HG02884 (cell line): ENCODE measurements around the gene GNAI3.
A peak's percentile ranks its signal among the peaks of the same experiment; 100 is the strongest.

Source experiments
- ATAC-seq: cut with Tn5 transposase; IDR thresholded peaks from one replicate; pipeline ENCODE4 v1.9.1; 2021; ENCODE audit warnings: mild to moderate bottlenecking, moderate library complexity; ENCODE audit not compliant: unreplicated experiment

Gene GNAI3

DNA sequence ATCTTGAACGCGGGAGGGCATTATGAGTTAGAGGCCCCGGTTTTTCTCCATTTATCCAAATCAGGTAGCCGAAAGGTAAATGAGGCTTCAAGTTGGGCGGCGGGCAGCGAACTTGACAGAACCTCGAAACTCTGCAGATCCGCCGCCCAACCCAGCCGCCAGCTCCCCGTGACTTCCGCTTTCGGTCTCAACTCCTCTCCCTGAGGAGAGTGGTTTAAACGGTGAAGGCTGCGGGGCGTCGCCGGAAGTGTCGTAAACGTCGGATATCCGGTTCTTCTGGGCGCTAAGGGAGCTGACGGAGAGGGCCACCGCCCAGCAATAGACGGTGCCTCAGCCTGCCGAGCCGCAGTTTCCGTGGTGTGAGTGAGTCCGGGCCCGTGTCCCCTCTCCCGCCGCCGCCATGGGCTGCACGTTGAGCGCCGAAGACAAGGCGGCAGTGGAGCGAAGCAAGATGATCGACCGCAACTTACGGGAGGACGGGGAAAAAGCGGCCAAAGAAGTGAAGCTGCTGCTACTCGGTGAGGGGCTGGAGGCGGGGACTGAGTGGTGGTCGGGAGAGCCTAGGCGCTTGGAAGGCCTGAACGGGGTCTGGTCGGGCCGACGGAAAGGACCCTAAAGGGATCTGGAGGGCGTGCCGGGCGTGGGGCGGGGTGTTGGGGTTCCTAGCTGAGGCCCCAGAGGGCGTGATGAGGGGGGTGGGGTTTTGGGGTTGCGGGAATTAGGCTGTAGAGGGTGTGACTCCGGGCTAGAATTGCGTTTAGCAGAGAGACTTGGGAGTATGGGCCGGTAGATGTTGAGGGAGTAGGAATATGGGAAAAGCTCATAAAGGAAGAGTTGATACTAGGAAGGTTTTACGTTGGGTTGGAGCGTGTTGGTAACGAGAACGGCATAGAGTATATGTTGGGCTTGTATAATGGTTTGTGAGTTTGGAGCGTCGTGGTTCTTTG is at the start of gene GNAI3:
TSS of gene GNAI3 (plus strand) at position 295 of the 947 bp plus-strand sequence. CDS start at position 401, 106 bp downstream.
- peak; percentile 89 for ATAC-seq

- ATAC-seq: no peak
Observed at GRCh38 chr1:109499081-109499480, 49.3 kb upstream of the GNAI3 start.

DNA sequence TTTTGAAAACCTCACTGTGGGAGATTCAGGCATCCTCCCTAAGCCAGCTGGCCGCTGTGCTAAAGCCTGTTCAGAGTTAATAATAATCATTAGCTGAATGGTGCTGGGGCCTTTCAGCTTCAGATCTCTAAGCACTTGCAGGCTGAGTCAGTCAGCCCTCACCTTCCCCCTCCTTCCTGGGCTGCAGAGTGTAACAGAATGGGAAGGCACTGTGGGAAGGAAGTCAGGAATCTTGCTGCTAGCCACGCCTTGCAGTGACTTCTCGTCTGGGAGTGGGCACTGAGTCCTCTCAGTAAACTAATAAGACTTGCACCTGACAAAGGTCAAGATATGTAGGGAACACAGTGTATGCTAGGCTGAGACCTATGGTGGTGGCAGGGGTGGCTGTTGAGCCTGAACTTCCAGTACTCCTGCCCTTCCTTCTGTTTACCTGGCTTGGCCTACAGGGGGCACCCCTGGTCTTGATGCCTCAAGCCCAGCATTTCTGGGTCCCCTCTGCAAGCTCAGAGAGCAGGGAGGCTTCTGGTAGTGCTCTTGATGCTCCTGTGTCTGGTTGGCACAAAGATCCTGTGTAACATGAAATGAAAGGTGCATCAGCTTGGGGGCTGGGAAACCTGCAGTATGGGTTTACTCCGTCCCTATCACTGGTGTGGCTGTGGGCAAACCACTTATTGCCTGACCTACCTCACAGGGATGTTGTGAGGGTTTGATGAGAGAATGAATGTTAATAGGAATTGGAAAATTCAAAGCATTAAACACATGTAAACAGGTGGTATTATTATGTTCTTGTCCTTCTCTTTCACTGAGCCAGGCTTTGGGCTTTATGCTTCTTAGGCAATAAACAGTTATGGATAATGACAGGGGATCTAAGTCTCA is 48.5 kb upstream of the GNAI3 start:
- ATAC-seq: no peak

- no peak for ATAC-seq
Observed at GRCh38 chr1:109500941-109501381, 47.5 kb upstream of the GNAI3 start.

GRCh38 chr1:109501644-109502363 is 46.6 kb upstream of the GNAI3 start:
- ATAC-seq: no peak

GRCh38 chr1:109502364-109502851 is 46.0 kb upstream of the GNAI3 start:
- no peak for ATAC-seq

GRCh38 chr1:109503935-109504334 is 44.5 kb upstream of the GNAI3 start:
- ATAC-seq: no peak

- no peak for ATAC-seq
Observed at GRCh38 chr1:109504974-109505373, 43.4 kb upstream of the GNAI3 start.

DNA sequence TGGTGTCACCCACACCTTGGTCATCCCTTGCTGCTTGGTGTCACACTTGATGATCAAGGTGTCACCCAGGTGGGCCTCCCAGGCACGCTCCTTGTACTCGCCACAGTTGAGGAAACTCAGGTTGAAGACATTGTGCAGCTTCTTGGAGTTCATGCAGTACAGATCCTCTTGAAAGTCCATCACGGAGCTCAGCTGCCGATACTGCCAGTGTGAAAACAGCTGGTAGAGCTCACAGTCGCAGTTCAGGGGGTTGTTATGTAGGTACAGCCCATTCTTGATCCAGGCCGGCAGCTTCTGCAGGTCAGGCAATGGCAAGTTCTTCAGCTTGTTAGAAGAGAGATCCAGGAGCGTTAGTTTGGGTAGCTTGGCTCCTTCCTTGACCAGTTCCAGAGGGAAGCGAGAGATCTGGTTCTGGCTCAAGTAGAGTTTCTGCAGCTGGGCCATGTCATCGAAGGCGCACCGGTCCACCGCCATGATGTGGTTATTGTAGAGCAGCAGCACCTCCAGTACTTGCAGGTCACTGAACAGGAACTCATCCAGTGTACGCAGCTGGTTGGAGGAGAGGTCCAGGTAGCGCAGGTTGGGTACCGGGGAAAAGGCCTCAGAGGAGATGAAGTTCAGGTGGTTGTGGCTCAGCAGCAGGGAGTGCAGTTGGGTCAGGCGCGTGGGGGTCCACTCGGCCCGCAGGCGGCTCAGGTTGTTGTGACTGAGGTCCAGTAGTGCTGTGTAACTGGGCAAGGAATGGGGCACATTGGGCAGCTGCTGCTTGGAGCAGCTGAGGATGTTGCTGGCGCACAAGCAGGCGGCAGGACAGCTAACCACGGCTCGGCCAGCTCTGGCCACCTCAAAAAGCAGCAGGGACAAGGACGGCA is 40.2 kb upstream of the GNAI3 start:
- ATAC-seq: no peak

GRCh38 chr1:109508873-109509175 is 39.6 kb upstream of the GNAI3 start:
- ATAC-seq: no peak

DNA sequence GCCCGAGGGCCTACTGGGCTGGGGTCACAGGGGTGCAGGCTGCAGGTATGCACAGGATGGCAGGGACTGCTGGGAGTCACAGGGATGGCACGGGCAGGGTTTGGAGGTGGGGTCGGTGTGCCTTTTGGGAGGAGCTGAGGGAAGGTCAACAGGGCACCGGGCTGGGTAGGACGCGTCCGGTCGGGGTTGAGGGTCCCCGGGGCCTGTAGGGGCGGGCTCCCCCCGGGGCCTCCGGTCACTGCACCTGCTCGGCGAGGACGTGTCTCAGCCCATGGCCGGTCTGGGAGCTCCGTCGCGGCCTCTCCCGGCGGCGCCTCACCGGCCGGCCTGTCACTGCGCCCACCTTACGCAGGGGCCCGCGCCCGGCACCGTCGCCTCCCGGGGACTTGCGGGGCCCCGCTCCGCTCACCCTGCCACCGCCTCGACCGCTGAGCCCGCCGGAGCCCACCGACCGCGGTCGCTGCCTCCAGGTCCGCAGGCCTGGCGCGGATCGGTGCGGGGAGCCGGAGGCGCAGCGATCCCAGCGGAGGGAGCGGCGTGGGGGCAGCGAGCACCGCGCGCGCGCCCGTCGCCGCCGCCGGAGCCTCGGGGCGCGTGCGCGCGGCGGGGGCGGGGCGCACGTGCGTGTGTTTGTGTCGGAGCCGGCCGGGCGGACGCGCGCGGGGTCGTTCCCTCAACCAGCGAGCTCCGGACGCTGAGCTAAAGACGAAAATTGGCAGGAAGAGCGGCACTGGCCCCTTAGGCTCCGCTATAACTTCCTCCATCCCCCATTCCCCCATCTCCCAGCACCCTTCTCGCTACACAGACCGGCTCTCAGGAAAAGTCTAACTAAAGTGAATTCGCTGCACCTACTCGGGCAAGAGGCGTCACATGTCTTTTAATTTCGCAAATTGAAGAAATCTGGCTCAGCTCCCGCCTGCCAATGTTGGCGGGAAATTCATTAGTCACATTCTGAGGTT is 39.0 kb upstream of the GNAI3 start, which contains the start of gene AMIGO1:
TSS of gene AMIGO1 (minus strand) at position 552 of the 959 bp plus-strand sequence. CDS start 815 bp downstream, outside the sequence.
- no peak for ATAC-seq

DNA sequence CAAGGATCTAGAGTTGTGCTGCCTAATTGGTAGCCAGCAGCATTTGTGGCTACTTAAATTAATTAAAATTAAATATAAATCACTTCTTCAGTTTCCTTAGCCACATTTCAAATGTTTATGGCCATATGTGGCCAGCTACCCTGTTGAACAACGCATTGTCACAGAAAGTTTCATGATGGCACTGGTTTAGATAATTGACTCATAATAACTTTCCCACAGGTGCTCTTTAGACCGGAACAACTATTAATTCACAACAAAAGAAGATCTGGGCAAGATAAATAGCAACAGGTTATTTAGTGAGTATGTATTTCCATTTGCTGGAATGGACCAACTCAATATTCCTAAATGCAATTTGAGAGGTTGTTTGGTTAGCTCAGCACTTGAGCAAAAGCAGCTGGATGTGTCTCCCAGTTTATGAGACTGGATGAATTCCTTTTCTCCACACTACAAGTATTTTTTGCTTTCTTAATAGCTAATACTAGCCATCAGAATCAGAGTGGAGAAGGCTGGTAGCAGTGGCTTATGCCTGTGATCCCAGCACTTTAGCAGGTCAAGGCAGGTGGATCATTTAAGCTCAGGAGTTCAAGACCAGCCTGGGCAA is 35.2 kb upstream of the GNAI3 start:
- no peak for ATAC-seq

- no peak for ATAC-seq
Observed at GRCh38 chr1:109514846-109515245, 33.6 kb upstream of the GNAI3 start.

- no peak for ATAC-seq
Observed at GRCh38 chr1:109516872-109517271, 31.5 kb upstream of the GNAI3 start.

- ATAC-seq: no peak
Observed at GRCh38 chr1:109517337-109517736, 31.1 kb upstream of the GNAI3 start.

DNA sequence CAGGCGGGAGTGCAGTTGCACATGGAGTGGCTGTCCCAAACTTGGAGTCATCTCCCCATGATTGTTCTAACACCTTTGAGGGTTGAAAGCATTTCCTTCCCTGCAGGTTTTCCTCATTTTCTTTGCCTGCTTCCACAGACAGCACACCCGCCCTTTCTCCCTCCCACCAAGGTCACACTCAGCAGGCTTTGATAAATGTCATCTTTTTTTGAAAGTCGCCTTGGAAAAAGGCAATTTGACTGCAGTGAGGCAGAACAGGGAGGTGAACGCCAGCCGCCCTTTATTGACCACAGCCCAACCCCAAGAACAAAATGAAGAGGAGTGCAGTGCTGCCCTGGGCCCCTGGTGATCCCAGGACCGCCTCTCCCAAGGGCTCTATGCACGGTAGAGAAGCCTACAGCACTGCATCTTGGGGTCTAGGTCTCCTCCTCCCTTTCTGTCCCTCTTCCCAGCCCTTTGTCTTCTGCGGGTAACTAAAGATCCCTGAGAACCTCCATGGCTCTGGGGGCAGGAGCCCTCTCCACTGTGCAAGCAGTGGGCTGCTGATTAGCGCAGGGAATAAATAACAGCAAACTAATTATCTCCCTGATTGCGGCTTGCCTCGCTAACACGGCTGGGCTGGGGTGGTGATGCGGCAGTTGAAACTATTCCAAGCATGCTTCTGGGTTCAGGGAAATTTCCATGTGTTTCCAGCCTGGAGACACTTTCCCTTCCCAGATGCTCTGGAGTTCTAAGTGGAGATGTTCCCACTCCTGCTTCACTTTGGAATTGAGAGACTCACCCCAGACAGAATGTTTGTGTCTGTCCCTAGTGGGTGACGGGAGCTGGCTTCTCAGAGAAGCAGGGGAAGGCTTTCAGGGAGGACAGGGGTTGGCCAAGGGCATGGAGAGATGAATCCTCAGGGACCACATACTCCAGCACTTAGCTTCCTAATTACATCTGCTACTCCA is 27.1 kb upstream of the GNAI3 start:
- no peak for ATAC-seq

GRCh38 chr1:109522026-109522425 is 26.4 kb upstream of the GNAI3 start:
- ATAC-seq: no peak
